RWPE1 (cell line): ENCODE results near the gene ANO5.

Experiments
- CTCF ChIA-PET: fragments of 350-600 bp; sonication (Branson Sonifier 250); formaldehyde crosslinking; extraction: SDS; loops from one replicate; lab custom pipeline; 2021; lab: Yijun Ruan, JAX
- POLR2A ChIA-PET: fragments of 400-600 bp; formaldehyde crosslinking; extraction: SDS; loops from one replicate; lab custom pipeline; 2020; ENCODE audit warnings: antibody characterized with exemption; ENCODE audit not compliant: low non-redundant PET; lab: Yijun Ruan, JAX
- DNase-seq: peaks from one replicate; pipeline ENCODE4 v3.0.0; 2012; ENCODE audit warnings: low spot score
- H3K27ac ChIP-seq: fragments of 450-650 bp; 2 replicates; pipeline ENCODE4 v1.5.1; 2017
- TF ChIP-seq, protein P1 (sequence below): fragments of 450-650 bp; conservative IDR thresholded peaks from 2 replicates; pipeline ENCODE4 v1.5.1; 2017; ENCODE audit warnings: low read depth, mild to moderate bottlenecking

Gene ANO5

DNA sequence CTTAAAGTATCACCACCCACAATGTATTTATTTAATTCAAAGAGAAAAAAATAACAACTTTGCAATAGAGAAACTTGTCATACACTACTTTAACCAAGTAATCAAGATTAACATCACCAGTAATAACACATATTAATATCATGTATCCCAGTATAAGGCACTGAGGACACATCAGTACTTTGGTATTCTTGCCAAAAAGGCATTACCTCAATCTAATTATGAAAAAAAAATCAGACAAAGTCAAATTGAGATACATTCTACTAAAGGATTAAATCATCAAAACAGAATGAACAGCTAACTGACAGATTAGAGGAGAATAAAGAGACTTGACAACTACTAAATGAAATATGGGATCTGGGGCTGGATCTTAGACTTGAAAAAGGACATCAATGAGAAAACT, 109.5 kb downstream of the ANO5 start:
- H3K27ac ChIP-seq, result no peak overlapping the region
- ChIA-PET POLR2A (no interaction called here), CTCF (no interaction called here)
- TF ChIP-seq, protein P1, sequence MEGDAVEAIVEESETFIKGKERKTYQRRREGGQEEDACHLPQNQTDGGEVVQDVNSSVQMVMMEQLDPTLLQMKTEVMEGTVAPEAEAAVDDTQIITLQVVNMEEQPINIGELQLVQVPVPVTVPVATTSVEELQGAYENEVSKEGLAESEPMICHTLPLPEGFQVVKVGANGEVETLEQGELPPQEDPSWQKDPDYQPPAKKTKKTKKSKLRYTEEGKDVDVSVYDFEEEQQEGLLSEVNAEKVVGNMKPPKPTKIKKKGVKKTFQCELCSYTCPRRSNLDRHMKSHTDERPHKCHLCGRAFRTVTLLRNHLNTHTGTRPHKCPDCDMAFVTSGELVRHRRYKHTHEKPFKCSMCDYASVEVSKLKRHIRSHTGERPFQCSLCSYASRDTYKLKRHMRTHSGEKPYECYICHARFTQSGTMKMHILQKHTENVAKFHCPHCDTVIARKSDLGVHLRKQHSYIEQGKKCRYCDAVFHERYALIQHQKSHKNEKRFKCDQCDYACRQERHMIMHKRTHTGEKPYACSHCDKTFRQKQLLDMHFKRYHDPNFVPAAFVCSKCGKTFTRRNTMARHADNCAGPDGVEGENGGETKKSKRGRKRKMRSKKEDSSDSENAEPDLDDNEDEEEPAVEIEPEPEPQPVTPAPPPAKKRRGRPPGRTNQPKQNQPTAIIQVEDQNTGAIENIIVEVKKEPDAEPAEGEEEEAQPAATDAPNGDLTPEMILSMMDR, result no peak
- no peak for DNase-seq

DNA sequence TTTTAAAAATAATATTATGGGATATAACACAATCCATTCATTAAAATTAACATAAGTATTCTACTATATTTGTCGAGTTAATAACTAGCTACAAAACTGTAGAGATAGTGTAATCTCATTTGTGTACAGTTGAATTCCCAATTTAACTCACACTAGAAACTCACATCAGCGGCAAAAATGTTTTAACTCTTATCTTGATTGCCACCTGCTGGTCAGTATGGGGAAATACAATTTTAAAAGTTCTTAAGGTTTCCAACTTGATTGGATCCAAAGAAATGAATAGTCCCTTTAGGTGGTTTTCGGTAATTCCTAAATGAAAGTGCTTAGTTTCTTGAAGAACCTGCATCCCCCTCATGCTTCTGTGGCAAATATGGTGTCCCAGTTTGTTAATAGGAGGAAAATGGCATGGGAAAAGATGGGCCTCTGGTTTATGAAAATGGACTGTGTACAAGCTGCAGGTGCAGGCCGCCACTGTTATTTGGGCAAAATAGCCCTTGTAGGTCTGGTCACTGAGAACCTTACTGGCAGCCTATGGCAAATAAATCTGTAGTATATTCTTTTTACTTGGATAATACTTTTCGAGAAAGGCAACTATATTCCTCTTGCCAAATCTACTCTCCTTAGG, 111.6 kb downstream of the ANO5 start:
- CTCF ChIA-PET, result interaction anchor here (0.5 to 1.2 kb wide), 5 partner anchors 16 to 1656 kb away, joined by 3 to 7 read pairs (median 4); no protein-coding TSS in a partner anchor
- DNase-seq, result peak; percentile 21

DNA sequence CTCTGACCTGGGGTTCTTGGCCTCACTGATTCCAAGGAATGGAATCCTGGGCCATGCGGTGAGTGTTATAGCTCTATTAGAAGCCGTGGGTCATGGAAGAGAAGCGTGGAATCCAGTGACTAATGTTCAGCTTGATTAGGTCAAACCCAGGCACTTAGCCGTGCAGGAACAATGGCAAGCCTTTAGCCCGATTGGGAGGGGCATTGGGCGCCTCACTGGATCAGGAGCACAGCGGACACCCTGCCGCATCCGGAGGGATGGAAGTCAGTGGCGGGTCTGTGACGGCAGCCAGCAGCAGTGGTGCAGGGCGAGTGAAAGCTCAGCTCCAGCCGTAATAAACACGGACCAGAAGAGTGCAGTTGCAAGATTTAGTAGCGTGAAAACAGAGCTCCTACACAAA, 124.8 kb downstream of the ANO5 start:
- ChIA-PET CTCF (interaction anchor here (0.6 kb wide), 1 partner anchor 1572 kb away, joined by 4 read pairs; no protein-coding TSS in a partner anchor), POLR2A (no interaction called here)
- no peak overlapping the region for H3K27ac ChIP-seq
- TF ChIP-seq, protein P1, result no peak
- DNase-seq, result no peak

More for the DNA sequence above, 111.6 kb downstream of the ANO5 start:
- TF ChIP-seq, protein P1, result peak; percentile 60
- POLR2A ChIA-PET, result no interaction called here
- no peak overlapping the region for H3K27ac ChIP-seq

DNA sequence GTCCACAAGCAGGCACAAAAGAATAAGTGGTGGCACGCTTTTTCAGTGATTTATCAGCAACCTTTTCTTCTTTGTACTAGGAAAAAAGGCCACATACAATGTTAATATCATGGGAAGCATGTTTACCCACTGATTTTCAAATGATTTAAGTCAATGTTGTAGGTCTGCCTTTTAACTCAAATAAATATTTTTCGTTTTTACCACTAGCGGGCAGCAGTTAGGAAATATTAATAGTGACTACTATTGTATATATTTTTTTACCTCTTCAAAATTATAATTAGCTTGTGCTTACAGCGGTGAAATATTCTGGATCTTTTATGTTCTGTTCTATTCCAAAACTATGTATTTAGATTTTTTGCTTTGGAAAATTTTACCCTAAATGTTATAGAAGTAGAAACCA, 138.9 kb downstream of the ANO5 start:
- TF ChIP-seq, protein P1, result no peak
- POLR2A ChIA-PET, result no interaction called here
- DNase-seq, result no peak
- H3K27ac ChIP-seq, result no peak overlapping the region
- CTCF ChIA-PET, result interaction anchor here (0.7 to 1.0 kb wide), 2 partner anchors 194 to 456 kb away, joined by 3 to 4 read pairs; no protein-coding TSS in a partner anchor
